Left renal pelvis (tissue), 4 donors: ENCODE data around the gene SEC24D. TPM values are rescaled to one million over a fixed set of nuclear protein-coding genes. Genes with fewer than 3 reads are reported as not detected.

ENCODE experiments used
- DNase-seq, 4 donors: peaks; one replicate each; pipeline ENCODE4 v3.0.0-alpha.2; 2013; ENCODE audit warnings: low read depth in 4 of 4, low spot score in 3 of 4
- polyA plus RNA-seq, 4 donors: library from polyadenylated mRNA; unstranded; fragments of 120-200 nt; gene quantifications; one replicate each; pipeline ENCODE4 v1.2.1, GENCODE V29; 2013; ENCODE audit not compliant: insufficient read length in 4 of 4

The SEC24D gene
- polyA plus RNA-seq, 4 donors, result 35.0 to 80.2 (median 47.3) TPM

DNA sequence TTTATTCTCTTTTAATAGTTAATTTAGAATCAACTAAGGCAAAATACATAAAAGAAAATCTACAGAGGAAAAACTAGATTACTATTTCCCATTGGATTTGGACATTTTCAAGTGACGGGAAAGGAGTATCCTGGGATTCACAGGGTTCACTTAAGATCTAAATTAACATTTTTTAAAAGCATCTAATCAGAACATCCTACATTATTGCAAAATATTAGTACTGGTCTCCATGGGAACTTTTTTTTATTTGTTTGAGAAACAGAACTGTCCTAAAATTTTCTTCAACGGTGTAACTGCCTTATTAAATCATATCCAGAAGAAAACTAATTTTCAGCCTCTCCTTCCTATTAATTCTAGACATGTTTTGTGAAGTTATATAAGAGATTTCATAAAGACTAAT, 81.0 kb downstream of the SEC24D start:
- no peak for DNase-seq

- DNase-seq, result no peak
Measured at GRCh38 chr4:118753685-118754084, 82.2 kb downstream of the SEC24D start.

DNA sequence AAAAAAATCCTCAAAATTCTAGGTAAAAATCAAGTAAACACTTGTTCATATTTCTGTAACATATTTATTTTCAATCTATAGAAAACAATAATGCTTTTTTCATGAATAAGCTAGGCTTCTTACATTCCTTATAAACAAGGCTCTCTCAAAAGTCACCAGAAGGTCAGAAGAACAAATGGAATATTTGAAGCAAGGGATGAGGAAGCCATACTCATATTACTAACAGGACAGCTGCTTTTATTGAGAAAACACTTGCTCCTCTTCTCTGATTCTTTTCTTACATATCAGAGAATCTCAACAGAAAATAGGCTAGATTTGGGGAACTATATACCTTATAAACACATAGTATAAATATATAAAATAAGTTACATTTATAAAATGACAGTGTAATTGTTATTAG, 82.8 kb downstream of the SEC24D start:
- DNase-seq, result no peak

GRCh38 chr4:118752551-118752950, 83.4 kb downstream of the SEC24D start:
- no peak for DNase-seq

- no peak for DNase-seq
Measured at GRCh38 chr4:118751629-118752323, 84.2 kb downstream of the SEC24D start.

- DNase-seq, result no peak
Measured at GRCh38 chr4:118749347-118749988, 86.5 kb downstream of the SEC24D start.

DNA sequence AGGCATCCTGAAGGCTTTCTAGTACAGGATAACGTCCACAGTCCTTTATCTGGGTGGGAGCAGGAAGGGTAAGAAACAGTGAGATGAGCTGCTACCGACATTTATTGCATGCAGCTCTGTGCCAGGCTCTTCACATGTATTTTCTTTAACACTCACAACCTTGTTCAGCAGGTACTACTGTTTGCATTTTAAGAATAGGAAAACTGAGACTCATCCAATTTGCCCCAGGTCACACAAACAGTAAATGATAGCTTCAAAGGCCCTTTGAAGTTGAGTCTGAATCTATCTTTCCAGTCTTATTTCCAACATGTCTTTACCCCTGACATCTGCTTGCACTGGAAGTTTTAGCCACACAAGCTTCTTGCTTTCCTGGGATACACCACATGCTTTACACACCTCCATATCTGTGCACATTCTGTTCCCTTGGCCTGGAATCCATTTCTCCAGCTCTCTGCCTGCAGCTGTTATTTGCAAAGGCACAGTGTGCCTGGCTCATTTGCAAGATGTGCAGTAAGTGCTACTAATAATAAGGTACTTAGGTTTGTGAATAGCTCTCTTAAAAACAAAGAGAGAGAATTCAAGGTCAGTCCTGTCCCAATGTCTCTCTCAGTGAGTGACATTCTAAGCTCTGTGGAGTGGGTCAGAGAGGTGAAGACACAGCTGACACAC, 89.5 kb downstream of the SEC24D start:
- DNase-seq, result no peak

DNA sequence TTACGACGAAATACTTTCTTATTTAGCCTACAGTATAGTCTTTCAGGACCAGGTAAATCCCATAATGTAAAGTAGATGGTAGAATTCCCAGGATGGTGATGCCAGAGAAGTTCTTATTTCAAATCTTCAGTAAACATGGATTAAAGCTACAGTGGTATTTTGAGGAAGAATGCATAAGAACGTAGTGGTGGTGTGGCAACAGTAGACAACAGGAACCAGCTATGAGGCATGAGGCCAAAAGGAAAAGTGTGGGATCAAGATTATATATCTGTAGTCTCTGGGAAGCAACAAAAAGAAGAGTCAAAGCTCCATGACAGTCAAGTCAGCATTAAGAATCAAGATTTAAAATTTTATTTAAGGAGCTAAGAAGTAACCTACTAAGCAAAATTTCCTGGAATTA, 90.6 kb downstream of the SEC24D start:
- DNase-seq, result no peak

GRCh38 chr4:118743867-118744266, 92.1 kb downstream of the SEC24D start:
- no peak for DNase-seq

- no peak for DNase-seq
Measured at GRCh38 chr4:118742050-118742449, 93.9 kb downstream of the SEC24D start.

DNA sequence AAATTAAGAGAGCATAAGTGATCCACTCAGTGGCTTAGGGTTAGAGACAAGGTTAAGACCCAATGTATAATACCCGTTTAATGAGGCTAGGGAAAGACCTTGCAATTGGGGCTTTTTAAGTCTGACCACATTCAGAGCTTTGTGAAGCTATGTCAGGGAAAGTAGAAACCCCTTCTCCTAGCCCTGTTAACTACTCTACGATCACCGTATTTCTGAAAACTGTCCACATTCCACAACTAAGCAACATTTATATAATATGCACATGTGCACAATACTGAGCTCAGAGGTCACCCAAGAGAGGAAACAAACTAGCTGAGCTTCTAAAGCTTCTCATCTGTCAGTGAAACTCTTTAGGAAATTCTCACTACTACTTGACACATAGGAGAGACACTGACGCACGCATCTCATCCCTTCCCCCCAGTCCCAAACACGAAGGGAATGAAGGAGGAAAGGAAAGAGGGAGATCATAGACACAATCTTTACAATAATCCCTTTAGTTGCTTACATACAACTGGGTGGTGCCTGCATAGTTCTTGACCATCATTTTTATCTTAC, 94.5 kb downstream of the SEC24D start:
- no peak for DNase-seq

GRCh38 chr4:118740869-118741268, 95.1 kb downstream of the SEC24D start:
- no peak for DNase-seq

DNA sequence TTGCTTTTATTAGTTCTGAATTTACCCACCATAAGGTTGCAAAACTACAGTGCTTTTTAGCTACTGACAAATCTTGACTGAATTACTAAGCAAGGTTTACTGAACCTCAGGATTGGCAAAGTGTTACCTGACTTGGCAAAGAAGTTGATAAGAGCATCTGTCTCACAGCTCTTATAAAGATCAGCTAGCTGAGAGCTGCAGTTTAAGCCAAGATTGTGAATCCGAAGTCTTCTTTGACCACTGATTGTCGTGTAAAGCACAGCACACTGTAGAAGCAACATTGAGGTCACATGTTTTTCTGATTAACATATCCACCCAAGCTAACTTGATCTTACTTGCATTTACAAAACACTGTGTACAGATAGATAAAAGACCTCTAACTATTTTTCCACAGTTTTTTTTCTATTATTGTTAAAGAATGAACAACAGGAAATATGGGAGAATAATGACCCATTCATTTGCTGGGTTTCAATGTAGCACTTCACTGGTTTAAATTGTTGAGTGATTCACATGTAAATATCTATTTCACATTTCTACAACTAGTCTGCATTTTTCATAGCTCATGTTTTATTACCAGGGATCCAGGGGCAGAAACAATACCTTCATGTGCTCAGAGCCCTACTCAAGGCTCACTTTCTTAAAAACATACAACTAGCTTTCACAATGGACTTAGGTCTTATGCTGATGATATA, 96.8 kb downstream of the SEC24D start:
- no peak for DNase-seq

DNA sequence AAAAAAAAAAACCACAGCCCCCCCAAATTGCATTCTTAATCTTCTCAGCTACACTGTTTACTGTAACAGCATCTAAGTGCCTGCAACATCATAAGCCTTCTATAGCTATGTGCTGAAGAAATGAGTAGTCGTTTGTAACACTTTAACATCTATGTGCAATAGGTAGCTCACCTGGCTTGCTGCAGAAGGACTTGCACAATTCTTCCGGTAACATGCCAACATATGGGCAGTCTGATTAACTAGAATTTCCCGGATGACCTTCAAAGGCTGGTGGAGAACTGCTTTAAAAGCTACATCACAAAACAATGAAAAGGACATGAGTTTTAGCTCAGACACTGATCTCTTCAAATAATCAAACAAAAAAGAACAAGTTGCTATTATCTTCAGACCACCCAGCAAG, 97.8 kb downstream of the SEC24D start:
- no peak for DNase-seq

DNA sequence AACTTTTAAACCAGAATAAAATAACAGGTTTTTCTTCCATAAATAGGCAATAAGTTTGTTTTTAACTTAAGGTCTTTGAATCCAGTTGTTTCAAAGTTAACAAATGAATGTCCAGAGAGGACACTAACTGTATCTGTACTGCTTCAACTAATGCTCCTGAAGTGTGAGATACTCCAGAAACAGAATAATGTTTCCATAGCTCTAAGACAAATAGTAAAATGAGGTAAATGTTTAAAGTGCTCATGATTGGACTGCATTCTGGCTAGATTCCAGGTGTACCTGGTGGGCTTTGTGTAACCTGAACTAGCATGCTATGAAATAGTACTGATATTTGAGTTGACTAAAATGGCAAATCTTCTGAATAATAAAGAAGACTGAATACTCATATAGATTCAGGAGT, 99.0 kb downstream of the SEC24D start:
- no peak for DNase-seq

DNA sequence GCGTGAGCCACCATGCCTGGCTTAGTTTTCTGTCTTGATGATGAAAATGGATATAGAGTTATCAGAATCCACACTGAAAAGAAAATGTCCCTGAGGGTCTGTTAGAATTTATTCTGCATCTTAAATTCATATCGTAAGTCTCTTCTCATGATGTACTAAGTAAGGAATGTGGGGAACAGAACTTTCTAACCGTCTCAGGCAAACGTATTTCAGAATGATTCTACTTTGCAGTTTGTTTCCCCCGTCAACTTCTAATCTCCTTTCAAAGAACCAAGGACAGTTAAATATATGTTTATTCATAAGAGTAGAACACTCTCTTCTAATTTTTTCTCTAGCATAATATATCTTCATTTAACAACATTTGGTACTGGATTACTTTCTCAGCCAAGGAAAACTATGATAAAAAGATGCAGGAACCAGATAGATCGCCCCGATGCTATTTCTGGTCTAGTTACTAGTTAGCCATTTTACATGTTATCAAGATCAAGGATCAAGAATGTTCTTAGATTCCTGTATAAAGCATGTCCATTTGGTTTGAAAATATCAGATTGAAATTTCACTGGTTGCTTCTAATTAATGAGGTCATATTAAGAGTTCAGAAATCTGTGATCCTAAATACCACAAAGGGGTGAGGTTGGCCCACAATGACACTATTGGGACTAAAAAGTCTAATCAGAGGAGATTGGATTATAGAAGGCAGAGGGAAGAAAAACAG, 101.3 kb downstream of the SEC24D start:
- no peak for DNase-seq

- DNase-seq, result no peak
Measured at GRCh38 chr4:118732591-118733330, 103.2 kb downstream of the SEC24D start.

DNA sequence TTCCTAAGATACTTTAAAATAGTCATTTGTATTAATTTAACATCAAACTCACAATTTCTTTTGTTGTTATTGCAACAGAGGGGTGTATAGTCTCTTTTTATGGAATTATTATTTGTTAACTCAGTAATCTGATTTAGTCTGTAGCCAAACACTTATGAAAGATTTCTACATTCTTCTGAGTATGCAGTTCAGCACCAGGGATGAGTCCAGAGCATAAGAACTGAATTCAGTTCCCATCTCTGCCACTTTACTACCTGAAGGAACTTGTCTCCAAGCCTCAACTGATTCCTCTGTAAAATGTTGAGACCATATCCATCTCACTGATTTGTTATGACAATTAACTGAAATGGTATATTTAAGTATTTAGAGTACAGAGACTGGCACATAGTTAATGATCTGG, 105.2 kb downstream of the SEC24D start:
- DNase-seq, result no peak
